KMS-11 (cell line): ENCODE results near the gene TBC1D23.

Experiments
- H2AFZ ChIP-seq: fragments of 200-600 bp; sonication (generic); 2 replicates; pipeline ENCODE4 v1.6.1; 2016; ENCODE audit warnings: antibody characterized with exemption, mixed run types, low read depth
- H3K27ac ChIP-seq: fragments of 200-600 bp; sonication (generic); 2 replicates; pipeline ENCODE4 v1.6.1; 2016; ENCODE audit warnings: mild to moderate bottlenecking, mixed run types
- H3K27me3 ChIP-seq: fragments of 200-600 bp; sonication (generic); 2 replicates; pipeline ENCODE4 v1.6.1; 2017; ENCODE audit warnings: mild to moderate bottlenecking, low read depth, mixed run types, moderate library complexity; ENCODE audit not compliant: insufficient read depth
- H3K36me3 ChIP-seq: fragments of 200-600 bp; sonication (generic); 2 replicates; pipeline ENCODE4 v1.6.1; 2017; ENCODE audit warnings: mild to moderate bottlenecking, mixed run types; ENCODE audit not compliant: insufficient read depth
- H3K4me1 ChIP-seq: fragments of 200-600 bp; sonication (generic); 2 replicates; pipeline ENCODE4 v1.6.1; 2016; ENCODE audit warnings: mild to moderate bottlenecking, low read depth, mixed run types; ENCODE audit not compliant: poor library complexity, severe bottlenecking
- H3K4me2 ChIP-seq: fragments of 200-600 bp; sonication (generic); 2 replicates; pipeline ENCODE4 v1.7.0; 2016; ENCODE audit warnings: mild to moderate bottlenecking, mixed run types
- H3K4me3 ChIP-seq: fragments of 200-600 bp; sonication (generic); IDR thresholded peaks from 2 replicates; pipeline ENCODE4 v1.6.1; 2017; ENCODE audit warnings: low read depth, low read length, mixed read lengths; ENCODE audit not compliant: insufficient read depth
- H3K79me2 ChIP-seq: fragments of 200-600 bp; sonication (generic); 2 replicates; pipeline ENCODE4 v1.6.1; 2016; ENCODE audit warnings: low read depth, mixed run types; ENCODE audit not compliant: insufficient read depth
- H3K9ac ChIP-seq: fragments of 200-600 bp; sonication (generic); 2 replicates; pipeline ENCODE4 v1.6.1; 2016; ENCODE audit warnings: mild to moderate bottlenecking, mixed run types
- H4K20me1 ChIP-seq: fragments of 200-600 bp; sonication (generic); 2 replicates; pipeline ENCODE4 v1.6.1; 2016; ENCODE audit warnings: mild to moderate bottlenecking, mixed run types; ENCODE audit not compliant: insufficient read depth
- TF ChIP-seq, protein P1 (sequence below): fragments of 200-600 bp; sonication (generic); conservative IDR thresholded peaks from 2 replicates; pipeline ENCODE4 v1.6.1; 2017; ENCODE audit warnings: low read depth, mild to moderate bottlenecking, antibody characterized with exemption, low read length, moderate library complexity, mixed read lengths

The TBC1D23 gene

DNA sequence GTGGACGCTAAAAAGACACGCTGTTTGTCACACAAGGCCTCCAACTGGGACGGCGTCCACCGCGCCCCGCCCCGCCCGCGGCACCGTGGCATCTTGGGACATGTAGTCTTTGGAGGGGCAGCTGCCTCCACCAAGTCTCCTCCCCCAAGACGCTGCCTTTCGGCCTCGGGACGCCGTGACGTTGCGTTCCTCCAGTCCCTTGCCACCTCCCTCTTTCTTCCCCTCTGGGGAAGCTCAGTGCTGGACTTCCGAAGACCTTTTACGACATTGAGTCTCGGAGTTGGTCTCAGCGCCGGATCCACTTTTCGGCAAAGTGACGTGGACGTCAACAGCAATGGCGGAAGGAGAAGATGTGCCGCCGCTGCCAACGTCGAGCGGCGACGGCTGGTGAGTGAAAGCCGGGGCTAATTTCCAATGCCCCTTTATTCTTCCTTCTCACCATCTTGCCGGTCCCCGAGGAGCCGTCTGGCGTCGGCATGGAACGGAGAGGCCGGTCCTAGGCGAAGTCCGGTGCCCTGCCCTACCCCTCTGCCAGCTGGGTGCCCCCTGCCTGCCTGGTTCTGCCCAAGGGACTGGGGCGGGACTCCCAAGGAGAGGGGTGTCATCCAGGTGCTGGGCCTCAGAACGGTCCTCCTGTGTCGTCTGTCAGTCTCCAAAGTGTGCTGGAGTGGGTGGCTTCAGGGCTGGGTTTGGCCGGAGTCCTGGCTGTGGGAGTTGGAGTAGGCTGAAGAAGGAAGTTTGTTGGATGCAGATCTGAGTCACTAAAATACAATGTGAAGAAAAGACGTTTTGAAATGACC, at the start of gene TBC1D23:
Gene TBC1D23 (plus strand): TSS at position 308 of the 800 bp plus-strand sequence. CDS start 27 bp downstream, at position 335.
- H2AFZ ChIP-seq = peak within 1 kb of the TSS; percentile 71
- H3K27ac ChIP-seq = peak within 1 kb of the TSS; percentile 51
- peaks cover 39% of the 10 kb centered on the region for H3K79me2 ChIP-seq
- no peaks in the 10 kb centered on the region for H4K20me1 ChIP-seq
- H3K9ac ChIP-seq = peak within 1 kb of the TSS; percentile 78
- peak within 1 kb of the TSS; percentile 95 for H3K4me3 ChIP-seq
- no peaks in the 10 kb centered on the region for H3K27me3 ChIP-seq
- H3K4me1 ChIP-seq = peaks cover 13% of the 10 kb centered on the region
- TF ChIP-seq, protein P1, sequence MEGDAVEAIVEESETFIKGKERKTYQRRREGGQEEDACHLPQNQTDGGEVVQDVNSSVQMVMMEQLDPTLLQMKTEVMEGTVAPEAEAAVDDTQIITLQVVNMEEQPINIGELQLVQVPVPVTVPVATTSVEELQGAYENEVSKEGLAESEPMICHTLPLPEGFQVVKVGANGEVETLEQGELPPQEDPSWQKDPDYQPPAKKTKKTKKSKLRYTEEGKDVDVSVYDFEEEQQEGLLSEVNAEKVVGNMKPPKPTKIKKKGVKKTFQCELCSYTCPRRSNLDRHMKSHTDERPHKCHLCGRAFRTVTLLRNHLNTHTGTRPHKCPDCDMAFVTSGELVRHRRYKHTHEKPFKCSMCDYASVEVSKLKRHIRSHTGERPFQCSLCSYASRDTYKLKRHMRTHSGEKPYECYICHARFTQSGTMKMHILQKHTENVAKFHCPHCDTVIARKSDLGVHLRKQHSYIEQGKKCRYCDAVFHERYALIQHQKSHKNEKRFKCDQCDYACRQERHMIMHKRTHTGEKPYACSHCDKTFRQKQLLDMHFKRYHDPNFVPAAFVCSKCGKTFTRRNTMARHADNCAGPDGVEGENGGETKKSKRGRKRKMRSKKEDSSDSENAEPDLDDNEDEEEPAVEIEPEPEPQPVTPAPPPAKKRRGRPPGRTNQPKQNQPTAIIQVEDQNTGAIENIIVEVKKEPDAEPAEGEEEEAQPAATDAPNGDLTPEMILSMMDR = no peak
- H3K4me2 ChIP-seq = peak within 1 kb of the TSS; percentile 71
- H3K36me3 ChIP-seq = no peaks in the 10 kb centered on the region

DNA sequence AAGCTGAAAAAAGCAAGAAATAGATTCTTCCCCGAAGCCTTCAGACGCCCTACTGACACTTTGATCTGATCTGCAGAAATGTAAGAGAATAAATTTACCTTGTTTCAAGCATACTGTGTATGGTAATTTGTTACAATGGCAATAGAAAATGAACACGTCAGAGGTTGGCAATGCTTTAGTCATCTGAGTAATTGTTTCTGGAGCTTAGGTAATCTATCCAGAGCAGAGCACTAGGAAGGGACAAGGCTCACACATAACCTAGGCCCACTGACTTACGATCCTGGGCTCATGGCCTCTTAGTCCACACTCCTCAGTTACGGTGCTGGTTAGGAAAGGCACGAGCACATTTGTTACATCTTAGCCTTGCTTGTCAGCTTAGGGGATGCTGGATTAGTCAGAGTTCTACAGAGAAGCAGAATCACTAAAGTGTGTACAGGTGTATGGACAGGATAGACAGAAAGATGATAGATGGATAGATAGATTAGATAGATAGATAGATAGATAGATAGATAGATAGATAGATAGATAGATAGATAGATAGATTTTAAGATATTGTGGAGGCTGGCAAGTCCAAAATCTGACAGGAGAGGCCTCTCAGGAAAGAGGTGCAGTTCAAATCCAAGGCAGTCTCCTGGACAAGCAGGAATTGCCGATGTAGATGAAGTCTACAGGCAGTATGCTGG, 46.8 kb upstream of the TBC1D23 start:
- no peaks in the 10 kb centered on the region for H4K20me1 ChIP-seq
- H3K36me3 ChIP-seq = no peaks in the 10 kb centered on the region
- TF ChIP-seq, protein P1 = no peak

DNA sequence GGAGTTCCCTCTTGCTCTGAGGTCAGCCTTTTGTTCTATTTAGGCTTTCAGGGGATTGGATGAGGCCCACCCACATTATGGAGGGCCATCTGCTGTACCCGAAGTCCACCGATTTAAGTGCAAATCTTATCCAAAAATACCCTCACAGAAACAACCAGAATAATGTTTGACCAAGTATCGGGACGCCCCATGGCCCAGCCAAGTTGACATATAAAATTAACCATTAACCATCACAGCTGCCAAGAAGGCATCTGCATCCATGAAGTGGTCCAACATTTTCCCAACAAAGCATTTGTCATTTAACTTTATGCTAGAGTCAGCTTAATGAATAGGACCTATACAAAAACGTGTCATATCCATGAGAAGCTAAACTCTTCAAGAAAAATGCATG, 46.2 kb upstream of the TBC1D23 start:
- Histone ChIP-seq H3K27ac (no peak overlapping the region), H3K79me2 (no peaks in the 10 kb centered on the region), H3K4me3 (no peak overlapping the region), H3K9ac (no peak overlapping the region), H3K4me1 (peaks cover 20% of the 10 kb centered on the region), H3K4me2 (no peak overlapping the region), H2AFZ (no peak overlapping the region), H3K27me3 (no peaks in the 10 kb centered on the region), H4K20me1 (no peaks in the 10 kb centered on the region), H3K36me3 (no peaks in the 10 kb centered on the region)
- TF ChIP-seq, protein P1 = no peak

More for the DNA sequence above, 46.8 kb upstream of the TBC1D23 start:
- Histone ChIP-seq H3K27ac (no peak overlapping the region), H3K4me2 (no peak overlapping the region), H3K4me1 (peaks cover 24% of the 10 kb centered on the region), H3K27me3 (no peaks in the 10 kb centered on the region), H3K9ac (no peak overlapping the region), H2AFZ (no peak overlapping the region), H3K79me2 (no peaks in the 10 kb centered on the region), H3K4me3 (no peak overlapping the region)

GRCh38 chr3:100216713-100217112, 44.1 kb upstream of the TBC1D23 start:
- H3K4me3 ChIP-seq = no peak overlapping the region
- H3K9ac ChIP-seq = no peak overlapping the region
- H3K4me2 ChIP-seq = no peak overlapping the region
- H2AFZ ChIP-seq = no peak overlapping the region
- no peaks in the 10 kb centered on the region for H4K20me1 ChIP-seq
- H3K27ac ChIP-seq = no peak overlapping the region
- H3K4me1 ChIP-seq = peaks cover 5% of the 10 kb centered on the region
- H3K79me2 ChIP-seq = no peaks in the 10 kb centered on the region
- TF ChIP-seq, protein P1 = no peak
- H3K36me3 ChIP-seq = no peaks in the 10 kb centered on the region
- H3K27me3 ChIP-seq = no peaks in the 10 kb centered on the region
